Suprapubic skin (tissue), 4 donors: ENCODE data around the gene ARHGEF17.

Experiments
- EP300 ChIP-seq: sonication (generic); formaldehyde crosslinking; IDR thresholded peaks from one replicate; pipeline ENCODE4 v1.6.1; 2017; ENCODE audit warnings: antibody characterized with exemption
- POLR2A ChIP-seq, 2 donors: fragments of 450-650 bp; IDR thresholded peaks; one replicate each; pipeline ENCODE4 v1.6.1; 2017; ENCODE audit warnings: antibody characterized with exemption in 2 of 2, mild to moderate bottlenecking in 2 of 2, moderate library complexity in 2 of 2
- POLR2AphosphoS5 ChIP-seq, 3 donors: sonication (generic); formaldehyde crosslinking; IDR thresholded peaks; one replicate each; pipeline ENCODE4 v1.6.1; 2017; ENCODE audit warnings: antibody characterized with exemption in 3 of 3
- TF ChIP-seq, protein P1 (sequence below), 2 donors: fragments of 200-600 bp in 1 of 2; fragments of 450-650 bp in 1 of 2; sonication (generic) in 1 of 2; IDR thresholded peaks; one replicate each; pipeline ENCODE4 v1.5.1; 2016 to 2019; ENCODE audit warnings: antibody characterized with exemption in 2 of 2, mild to moderate bottlenecking in 1 of 2, moderate library complexity in 1 of 2

DNA sequence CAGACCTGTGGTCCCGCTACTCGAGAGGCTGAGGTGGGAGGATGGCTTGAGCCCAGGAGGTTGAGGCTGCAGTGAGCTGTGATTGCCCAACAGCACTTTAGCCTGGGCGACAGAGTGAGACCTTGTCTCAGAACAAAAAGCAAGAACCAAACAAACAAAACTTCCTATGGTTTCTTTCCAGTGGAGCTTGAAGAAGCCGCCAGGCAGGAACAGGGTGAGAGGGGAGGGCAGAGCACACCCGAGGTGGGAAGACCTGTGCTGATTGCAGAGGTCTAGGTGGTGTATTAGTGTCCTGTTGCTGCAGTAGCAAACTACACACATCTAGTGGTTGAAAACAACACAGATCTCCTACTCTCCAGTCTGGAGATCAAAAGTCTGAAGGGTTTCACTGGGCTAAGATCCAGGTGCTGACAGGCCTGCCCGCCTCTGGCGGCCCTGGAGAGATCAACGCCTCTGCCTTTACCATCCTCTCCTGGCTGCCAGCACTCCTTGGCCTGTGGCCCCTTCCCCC, 10.5 kb downstream of the ARHGEF17 start:
- TF ChIP-seq, protein P1, sequence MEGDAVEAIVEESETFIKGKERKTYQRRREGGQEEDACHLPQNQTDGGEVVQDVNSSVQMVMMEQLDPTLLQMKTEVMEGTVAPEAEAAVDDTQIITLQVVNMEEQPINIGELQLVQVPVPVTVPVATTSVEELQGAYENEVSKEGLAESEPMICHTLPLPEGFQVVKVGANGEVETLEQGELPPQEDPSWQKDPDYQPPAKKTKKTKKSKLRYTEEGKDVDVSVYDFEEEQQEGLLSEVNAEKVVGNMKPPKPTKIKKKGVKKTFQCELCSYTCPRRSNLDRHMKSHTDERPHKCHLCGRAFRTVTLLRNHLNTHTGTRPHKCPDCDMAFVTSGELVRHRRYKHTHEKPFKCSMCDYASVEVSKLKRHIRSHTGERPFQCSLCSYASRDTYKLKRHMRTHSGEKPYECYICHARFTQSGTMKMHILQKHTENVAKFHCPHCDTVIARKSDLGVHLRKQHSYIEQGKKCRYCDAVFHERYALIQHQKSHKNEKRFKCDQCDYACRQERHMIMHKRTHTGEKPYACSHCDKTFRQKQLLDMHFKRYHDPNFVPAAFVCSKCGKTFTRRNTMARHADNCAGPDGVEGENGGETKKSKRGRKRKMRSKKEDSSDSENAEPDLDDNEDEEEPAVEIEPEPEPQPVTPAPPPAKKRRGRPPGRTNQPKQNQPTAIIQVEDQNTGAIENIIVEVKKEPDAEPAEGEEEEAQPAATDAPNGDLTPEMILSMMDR (IDR thresholded peaks at IDR 0.05): no peak
- TF ChIP-seq POLR2A (IDR thresholded peaks at IDR 0.05) (no peak), EP300 (no peak), POLR2AphosphoS5 (IDR thresholded peaks at IDR 0.05) (no peak)
